ENCODE measurements around the gene DPEP1.
"Not testable (repeated sequence)": the region's sequence is repeated elsewhere in the genome, so short reads cannot be mapped to it uniquely, and the experiment has no call there.

DPEP1 gene

DNA sequence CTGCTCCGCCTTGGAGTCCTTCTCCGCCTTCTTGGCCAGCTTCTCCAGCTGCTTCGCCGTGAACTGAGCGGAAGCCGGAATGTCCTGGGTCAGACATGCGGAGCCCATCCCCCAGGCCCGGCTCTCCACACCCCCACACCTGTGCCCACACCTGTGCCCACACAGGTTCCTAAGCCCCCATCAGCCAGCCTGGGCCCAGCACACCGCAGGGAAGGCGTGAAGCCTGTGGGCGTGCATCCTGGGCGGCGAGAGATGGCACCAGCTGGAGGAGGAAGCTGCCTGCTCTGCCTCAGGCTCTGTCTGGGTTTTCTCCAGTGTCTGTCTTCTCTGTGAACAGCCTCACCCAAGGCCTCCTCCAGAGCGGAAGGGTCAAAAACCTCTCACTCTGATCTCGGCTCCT is 38.1 kb downstream of the DPEP1 start:
- no peak for DNase-seq (ENCODE audit: low read depth)

DNA sequence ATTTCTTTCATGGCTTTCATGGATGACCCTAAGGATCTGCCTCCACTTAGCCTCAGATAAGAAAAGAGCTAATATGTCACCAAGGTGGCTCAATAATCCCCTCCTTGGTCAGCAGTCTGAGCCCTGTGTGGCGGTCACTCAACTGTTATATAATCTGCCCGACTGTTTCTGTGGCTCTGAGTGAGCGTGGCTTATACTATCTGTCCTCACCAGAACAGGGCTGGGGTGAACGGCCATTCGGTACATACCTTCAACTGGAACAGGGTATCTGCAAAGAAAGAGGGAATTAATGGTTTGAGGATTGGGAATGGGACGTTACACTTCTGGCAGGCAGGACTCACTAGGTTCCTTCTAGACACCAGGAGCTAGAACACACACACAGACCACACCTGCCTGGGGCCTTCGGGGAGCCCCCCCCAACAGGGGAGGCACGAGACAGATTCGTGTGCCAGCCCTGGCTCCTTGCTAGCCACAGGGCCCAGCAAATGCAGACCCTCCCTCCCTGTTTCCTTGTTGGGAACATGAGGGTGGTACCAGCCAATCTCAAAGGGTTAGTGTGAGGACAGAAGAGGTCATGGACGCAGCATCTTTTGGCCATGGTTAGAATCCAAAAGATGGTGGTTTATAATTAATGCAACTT is 40.3 kb downstream of the DPEP1 start:
- DNase-seq (ENCODE audit: low read depth): no peak

- no peak for DNase-seq (ENCODE audit: low read depth)
These were observed 41.7 kb downstream of the DPEP1 start for GRCh38 chr16:89655062-89655643.

GRCh38 chr16:89656435-89657121 is 43.1 kb downstream of the DPEP1 start:
- no peak for DNase-seq (ENCODE audit: low read depth)

DNA sequence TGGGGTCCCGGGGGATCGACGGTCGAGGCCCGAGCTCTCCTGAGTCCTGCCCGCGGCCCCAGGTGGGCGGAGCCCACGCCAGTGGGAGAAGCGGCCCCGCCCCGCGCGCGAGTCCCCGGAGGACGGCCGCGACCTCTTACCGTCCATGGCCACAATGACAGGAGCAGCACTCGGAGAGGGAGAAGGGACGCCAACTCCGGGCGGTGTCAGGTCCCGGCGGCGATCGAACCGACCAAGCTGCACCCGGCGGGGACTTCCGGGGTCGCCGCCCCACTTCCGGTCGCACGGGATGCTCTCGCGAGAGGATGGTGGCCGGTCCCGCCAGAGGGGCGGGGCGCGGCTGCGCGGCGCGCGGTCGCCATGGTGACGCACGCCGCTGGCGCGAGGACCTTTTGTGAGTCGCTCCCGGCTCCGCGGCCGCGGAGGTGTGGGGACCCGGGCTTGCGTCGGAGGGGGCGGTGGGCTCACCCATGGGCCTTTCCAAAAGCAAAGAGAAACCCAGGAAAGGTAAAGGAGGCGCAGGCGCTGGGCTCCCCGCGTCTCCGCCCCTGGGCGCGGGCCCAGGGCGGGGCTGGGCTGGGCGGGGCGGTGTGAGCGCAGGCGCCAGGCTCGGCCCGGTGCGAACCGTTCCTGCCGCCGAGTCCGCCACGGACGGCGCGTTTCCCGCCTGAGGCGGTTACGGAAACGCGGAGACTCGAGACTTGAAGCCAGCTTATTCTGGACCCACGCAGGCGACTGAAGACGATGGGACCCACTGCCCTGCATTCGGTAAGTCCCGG is 44.2 kb downstream of the DPEP1 start, which contains the start of the genes CHMP1A and SPATA33:
Gene CHMP1A (minus strand): TSS at position 267 of the 779 bp plus-strand sequence. CDS start 120 bp downstream, at position 147.
Gene SPATA33 (plus strand): TSS at position 395 of the 779 bp plus-strand sequence. CDS start 76 bp downstream, at position 471.
- DNase-seq (ENCODE audit: low read depth): peak; percentile 90

GRCh38 chr16:89658221-89658879 is 44.9 kb downstream of the DPEP1 start:
- no peak for DNase-seq (ENCODE audit: low read depth)

- DNase-seq (ENCODE audit: low read depth): no peak
These were observed 46.7 kb downstream of the DPEP1 start for GRCh38 chr16:89660146-89660545.

- DNase-seq (ENCODE audit: low read depth): no peak
These were observed 47.8 kb downstream of the DPEP1 start for GRCh38 chr16:89661215-89661614.

GRCh38 chr16:89664238-89664637 is 50.8 kb downstream of the DPEP1 start:
- not testable (repeated sequence) for DNase-seq (ENCODE audit: low read depth)

DNA sequence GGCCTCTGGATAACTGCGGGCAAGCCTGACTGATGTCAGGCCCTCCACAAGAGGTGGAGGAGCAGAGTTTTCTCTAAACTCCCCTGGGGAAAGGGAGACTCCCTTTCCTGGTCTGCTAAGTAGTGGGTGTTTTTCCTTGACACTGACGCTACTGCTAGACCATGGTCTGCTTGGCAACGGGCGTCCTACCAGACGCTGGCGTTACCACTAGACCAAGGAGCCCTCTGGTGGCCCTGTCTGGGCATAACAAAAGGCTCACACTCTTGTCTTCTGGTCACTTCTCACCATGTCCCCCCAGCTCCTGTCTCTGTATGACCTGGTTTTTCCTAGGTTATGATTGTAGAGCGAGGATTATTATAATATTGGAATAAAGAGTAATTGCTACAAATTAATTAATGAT is 53.6 kb downstream of the DPEP1 start:
- DNase-seq (ENCODE audit: low read depth): not testable (repeated sequence)

- DNase-seq (ENCODE audit: low read depth): no peak
These were observed 54.2 kb downstream of the DPEP1 start for GRCh38 chr16:89667633-89668032.

GRCh38 chr16:89668790-89669158 is 55.3 kb downstream of the DPEP1 start:
- DNase-seq (ENCODE audit: low read depth): no peak

- DNase-seq (ENCODE audit: low read depth): no peak
These were observed 56.3 kb downstream of the DPEP1 start for GRCh38 chr16:89669755-89670154.

- no peak for DNase-seq (ENCODE audit: low read depth)
These were observed 57.3 kb downstream of the DPEP1 start for GRCh38 chr16:89670496-89671431.

GRCh38 chr16:89671565-89671964 is 58.1 kb downstream of the DPEP1 start:
- DNase-seq (ENCODE audit: low read depth): not testable (repeated sequence)

DNA sequence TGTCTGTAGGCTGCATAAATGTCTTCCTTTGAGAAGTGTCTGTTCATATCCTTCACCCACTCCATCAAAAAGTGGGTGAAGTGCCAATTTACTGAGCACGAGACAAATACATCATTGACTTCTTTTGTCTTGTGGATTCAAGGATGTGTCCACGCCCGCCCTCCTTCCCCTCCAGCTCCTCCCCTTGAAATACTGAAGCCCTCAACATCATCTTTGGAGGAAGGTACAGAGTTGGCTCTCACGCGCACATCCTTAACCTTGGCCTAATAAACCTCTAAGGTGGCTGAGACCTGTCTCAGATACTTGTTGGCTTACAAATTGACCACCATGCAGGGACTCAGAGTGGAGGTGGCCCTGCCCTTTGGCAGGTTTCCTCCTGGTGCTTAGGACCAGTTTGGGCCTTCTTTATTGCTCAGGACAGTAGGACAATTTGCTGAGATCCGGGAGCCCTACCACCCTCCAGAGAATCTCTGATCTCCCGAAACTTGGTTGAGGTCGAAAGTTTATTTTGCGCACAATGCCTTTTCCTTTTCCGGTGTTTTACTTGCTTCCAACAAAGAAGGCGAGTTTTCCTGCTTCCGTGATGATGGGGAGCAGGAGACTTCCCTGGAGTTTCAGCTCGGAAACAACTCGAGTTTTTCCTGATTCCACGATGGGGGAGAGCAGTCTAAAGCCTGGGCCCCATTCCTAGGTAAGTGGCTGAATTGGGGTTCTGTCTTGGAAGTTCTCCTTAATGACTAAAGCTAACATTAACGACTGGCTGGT is 58.9 kb downstream of the DPEP1 start:
- no peak for DNase-seq (ENCODE audit: low read depth)

DNA sequence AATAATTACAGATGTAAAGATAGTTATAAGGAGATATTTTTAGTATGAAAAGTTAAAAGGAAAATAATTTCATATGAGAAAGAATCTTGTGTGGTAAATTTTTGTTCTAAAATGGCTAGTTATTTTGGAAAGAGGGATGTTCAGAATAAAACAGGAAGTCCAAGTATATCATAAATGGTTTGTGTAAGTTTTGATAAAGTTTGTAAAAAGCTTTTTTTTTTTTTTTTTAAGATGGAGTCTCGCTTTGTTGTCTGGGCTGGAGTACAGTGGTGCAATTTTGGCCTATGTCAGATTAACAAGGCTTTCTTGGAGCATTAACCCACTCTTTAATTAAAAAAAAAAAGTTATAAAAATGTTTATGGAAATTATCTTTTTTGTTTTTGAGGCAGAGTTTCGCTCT is 64.8 kb downstream of the DPEP1 start:
- no peak for DNase-seq (ENCODE audit: low read depth)

DNA sequence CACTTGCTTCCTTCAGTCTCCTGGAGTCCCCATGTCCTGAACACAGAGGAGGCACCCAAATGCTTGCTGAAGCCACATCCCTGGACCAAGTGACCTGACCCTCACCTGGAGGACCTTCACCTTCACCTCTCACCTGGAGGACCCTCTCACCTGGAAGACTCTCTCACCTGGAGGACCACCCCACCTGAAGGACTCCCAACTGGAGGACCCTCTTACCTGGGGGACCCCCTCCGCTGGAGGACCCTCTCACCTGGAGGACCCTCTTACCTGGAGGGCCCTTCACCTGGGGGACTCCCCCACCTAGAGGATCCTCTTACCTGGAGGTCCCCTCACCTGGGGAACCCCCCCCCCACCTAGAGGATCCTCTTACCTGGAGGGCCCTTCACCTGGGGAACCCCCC is 72.5 kb downstream of the DPEP1 start:
- DNase-seq (ENCODE audit: low read depth): no peak

GRCh38 chr16:89686520-89687091 is 73.2 kb downstream of the DPEP1 start, which contains the start of gene CDK10:
CDK10 (plus strand) TSS chr16:89686689; CDS start chr16:89686711, 22 bp downstream.
- peak; percentile 88 for DNase-seq (ENCODE audit: low read depth)

Data from stimulated activated CD8-positive, alpha-beta memory T cell treated with anti-CD3 and anti-CD28 coated beads, Interleukin-12 subunit alpha, Interleukin-12 subunit beta, amount 100 ng/mL, for 4 hours (primary cell).